Left lung (tissue), 10 donors: ENCODE data around the gene PHF2. TPM values are rescaled to one million over a fixed set of nuclear protein-coding genes. Genes with fewer than 3 reads are reported as not detected.

Experiments
- ATAC-seq: fragments of 200-7000 bp; cut with Tn5 transposase; one replicate; pipeline ENCODE4 v1.9.1; 2020; ENCODE audit warnings: moderate library complexity
- DNase-seq, 4 donors: peaks; one replicate each; pipeline ENCODE4 v3.0.0-alpha.2; 2013 to 2020
- H3K27ac ChIP-seq, 2 donors: fragments of 200-600 bp; sonication (generic) in 1 of 2; one replicate each; pipeline versions ENCODE4 v1.5.0 to v1.8.0; 2020 to 2021
- H3K27me3 ChIP-seq, 2 donors: fragments of 200-600 bp; sonication (generic) in 1 of 2; one replicate each; pipeline versions ENCODE4 v1.5.0 to v1.8.0; 2020 to 2021
- H3K36me3 ChIP-seq, 2 donors: fragments of 200-600 bp; sonication (generic) in 1 of 2; one replicate each; pipeline versions ENCODE4 v1.5.0 to v1.8.0; 2020 to 2021
- H3K4me1 ChIP-seq, 2 donors: fragments of 200-600 bp; one replicate each; pipeline ENCODE4 v1.8.0; 2021
- H3K4me3 ChIP-seq, 2 donors: fragments of 200-600 bp; sonication (generic) in 1 of 2; one replicate each; pipeline versions ENCODE4 v1.5.0 to v1.8.0; 2020 to 2021; ENCODE audit warnings: mild to moderate bottlenecking in 1 of 2
- H3K9me3 ChIP-seq, 2 donors: fragments of 200-600 bp; sonication (generic) in 1 of 2; one replicate each; pipeline versions ENCODE4 v1.5.0 to v1.8.0; 2020 to 2021
- intact Hi-C, 2 donors: fragments of 100-400 bp; cut with DNase I; formaldehyde crosslinking; loops; one replicate each; pipeline versions ENCODE4 v1.11.2 to v1.14.2; 2022
- polyA plus RNA-seq, 6 donors: library from polyadenylated mRNA; unstranded; fragments of 120-200 nt; gene quantifications; one replicate each; pipeline ENCODE4 v1.2.1, GENCODE V29; 2013; ENCODE audit not compliant: insufficient read length in 6 of 6
- total RNA-seq, 2 donors: library from RNA; stranded (reverse); fragmentation: NEBNext Ultra II Directional; extraction: Animal tissue kit (Norgen Biotek cat#: 25700); gene quantifications; one replicate each; pipeline ENCODE4 v1.2.1, GENCODE V29; 2021
- TF ChIP-seq, protein P1 (sequence below), 2 donors: fragments of 200-600 bp; sonication (generic) in 1 of 2; IDR thresholded peaks; one replicate each; pipeline versions ENCODE4 v1.5.0 to v1.8.0; 2021; ENCODE audit warnings: antibody characterized with exemption in 2 of 2
- donor health status: DM: no; HTN: yes; CAD: no.
- donor health status: DM: no; HTN: no; CAD: no.

The PHF2 gene
- total and polyA plus RNA-seq, 8 donors = 29.1 to 53.7 (median 42.3) TPM

DNA sequence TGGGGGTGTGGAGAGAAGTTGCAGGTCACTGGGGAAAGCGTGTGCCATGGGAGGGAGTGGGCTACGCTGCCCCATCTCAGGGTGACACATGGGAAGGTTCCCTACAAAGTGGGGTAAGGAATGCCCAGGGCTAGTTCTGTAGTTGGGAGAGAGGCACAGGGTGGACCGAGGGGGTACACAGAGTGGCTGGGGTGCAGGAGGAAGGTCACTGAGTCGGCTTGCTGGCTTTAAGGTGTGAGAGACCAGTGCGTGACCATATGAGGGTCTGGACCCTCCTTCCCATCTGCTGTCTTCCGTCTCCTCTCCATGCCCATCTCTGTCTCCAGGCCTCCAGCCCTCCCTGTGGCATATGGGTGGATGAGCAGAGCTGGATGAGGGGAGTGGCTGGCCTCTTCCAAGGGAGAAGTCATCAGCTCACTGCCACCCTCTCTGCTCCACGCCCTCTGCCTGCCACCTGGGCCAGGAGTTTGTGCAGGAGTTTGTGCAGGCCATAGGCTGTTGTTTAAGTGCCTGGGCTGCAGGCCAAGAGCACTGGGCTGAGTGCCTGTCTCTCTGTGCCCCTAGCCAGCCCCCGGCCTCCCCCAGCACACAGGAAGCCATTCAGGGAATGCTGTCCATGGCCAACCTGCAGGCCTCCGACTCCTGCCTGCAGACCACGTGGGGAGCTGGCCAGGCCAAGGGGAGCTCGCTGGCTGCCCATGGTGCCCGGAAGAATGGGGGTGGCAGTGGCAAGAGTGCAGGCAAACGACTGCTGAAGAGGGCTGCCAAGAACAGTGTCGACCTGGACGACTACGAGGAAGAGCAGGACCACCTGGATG, 96.8 kb downstream of the PHF2 start:
- DNase-seq = peak in 3 of 4 donors; percentile 22 to 71 (median 26)
- H3K27me3 ChIP-seq = no peaks in the 10 kb centered on the region
- peaks cover 0 to 70% of the 10 kb centered on the region in 2 donors for H3K36me3 ChIP-seq
- peak; percentile 8 for ATAC-seq
- intact Hi-C loops = no loop called here
- H3K27ac ChIP-seq = no peak overlapping the region
- no peaks in the 10 kb centered on the region for H3K4me1 ChIP-seq
- no peak overlapping the region for H3K4me3 ChIP-seq
- H3K9me3 ChIP-seq = no peaks in the 10 kb centered on the region
- TF ChIP-seq, protein P1, sequence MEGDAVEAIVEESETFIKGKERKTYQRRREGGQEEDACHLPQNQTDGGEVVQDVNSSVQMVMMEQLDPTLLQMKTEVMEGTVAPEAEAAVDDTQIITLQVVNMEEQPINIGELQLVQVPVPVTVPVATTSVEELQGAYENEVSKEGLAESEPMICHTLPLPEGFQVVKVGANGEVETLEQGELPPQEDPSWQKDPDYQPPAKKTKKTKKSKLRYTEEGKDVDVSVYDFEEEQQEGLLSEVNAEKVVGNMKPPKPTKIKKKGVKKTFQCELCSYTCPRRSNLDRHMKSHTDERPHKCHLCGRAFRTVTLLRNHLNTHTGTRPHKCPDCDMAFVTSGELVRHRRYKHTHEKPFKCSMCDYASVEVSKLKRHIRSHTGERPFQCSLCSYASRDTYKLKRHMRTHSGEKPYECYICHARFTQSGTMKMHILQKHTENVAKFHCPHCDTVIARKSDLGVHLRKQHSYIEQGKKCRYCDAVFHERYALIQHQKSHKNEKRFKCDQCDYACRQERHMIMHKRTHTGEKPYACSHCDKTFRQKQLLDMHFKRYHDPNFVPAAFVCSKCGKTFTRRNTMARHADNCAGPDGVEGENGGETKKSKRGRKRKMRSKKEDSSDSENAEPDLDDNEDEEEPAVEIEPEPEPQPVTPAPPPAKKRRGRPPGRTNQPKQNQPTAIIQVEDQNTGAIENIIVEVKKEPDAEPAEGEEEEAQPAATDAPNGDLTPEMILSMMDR (IDR thresholded peaks at IDR 0.05) = no peak

DNA sequence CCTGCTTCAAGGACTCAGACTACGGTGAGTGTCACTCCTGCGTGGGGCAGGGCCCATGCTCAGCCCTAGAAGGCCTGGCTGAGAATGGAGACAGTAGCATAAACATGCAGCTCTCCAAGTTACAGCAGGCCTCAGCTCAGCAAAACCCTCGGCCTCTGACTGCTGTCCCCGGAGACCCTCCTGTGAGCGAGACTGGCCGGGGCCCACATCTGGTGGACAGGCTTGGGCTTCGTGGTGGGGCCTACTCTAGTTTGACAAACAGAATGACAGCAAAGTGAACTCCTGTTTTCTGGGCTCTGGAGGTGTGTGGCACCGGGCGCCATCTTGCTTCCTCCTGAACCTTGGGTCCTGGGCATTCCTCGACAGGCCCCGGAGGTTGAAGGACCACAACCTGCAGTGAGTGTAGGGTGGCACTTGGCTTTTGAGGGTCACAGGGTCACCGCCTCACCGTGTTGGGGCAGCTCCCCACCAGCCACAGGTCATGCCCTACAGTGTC, 97.5 kb downstream of the PHF2 start:
- TF ChIP-seq, protein P1 (IDR thresholded peaks at IDR 0.05) = no peak
- no peaks in the 10 kb centered on the region for H3K27me3 ChIP-seq
- ATAC-seq (no peak), DNase-seq (peak in 2 of 4 donors; percentile 25 to 55)
- H3K9me3 ChIP-seq = no peaks in the 10 kb centered on the region
- no peak overlapping the region for H3K27ac ChIP-seq
- peaks cover 0 to 70% of the 10 kb centered on the region in 2 donors for H3K36me3 ChIP-seq
- no peak overlapping the region for H3K4me3 ChIP-seq
- intact Hi-C loops = no loop called here
- H3K4me1 ChIP-seq = no peaks in the 10 kb centered on the region

DNA sequence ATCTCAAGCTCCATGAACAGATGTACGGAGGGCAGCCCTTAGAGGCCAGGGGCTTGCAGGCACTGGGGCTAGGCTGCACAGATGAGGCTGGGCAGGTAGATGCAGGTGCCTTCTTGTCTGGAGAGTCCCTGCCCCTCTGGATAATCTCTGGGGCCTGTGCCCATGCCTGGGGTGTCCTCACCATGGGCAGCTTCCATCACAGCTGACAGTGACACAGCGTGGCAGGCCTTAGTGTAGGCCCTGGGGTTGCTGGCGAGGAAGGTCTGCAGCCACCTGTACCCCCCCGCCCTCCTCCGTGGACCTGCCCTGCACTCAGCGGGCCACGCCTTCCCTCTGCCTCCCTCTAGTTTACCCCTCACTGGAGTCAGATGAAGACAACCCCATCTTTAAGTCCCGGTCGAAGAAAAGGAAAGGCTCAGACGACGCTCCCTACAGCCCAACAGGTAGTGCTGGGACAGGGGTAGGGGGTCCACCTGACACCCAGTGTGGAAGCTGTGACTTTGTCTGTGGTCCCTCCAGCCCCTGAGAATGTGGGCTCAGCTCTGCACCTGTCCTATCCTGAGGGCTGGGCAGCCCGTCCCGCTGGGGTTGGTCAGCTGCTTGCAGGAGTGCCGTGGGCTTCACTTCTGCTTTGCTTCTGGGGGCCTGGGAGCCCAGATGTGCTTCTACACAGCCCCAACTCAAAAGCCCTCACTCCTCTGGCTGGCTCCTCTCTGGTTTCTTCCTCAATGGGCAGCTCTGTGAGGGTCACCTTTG, 98.4 kb downstream of the PHF2 start:
- ATAC-seq (no peak), DNase-seq (peak in 2 of 4 donors; percentile 18 to 49)
- Histone ChIP-seq H3K27me3 (no peaks in the 10 kb centered on the region), H3K9me3 (no peaks in the 10 kb centered on the region), H3K4me1 (no peaks in the 10 kb centered on the region), H3K36me3 (peaks cover 0 to 70% of the 10 kb centered on the region in 2 donors), H3K27ac (no peak overlapping the region), H3K4me3 (no peak overlapping the region)
- intact Hi-C loops = no loop called here
- TF ChIP-seq, protein P1 (IDR thresholded peaks at IDR 0.05) = no peak

DNA sequence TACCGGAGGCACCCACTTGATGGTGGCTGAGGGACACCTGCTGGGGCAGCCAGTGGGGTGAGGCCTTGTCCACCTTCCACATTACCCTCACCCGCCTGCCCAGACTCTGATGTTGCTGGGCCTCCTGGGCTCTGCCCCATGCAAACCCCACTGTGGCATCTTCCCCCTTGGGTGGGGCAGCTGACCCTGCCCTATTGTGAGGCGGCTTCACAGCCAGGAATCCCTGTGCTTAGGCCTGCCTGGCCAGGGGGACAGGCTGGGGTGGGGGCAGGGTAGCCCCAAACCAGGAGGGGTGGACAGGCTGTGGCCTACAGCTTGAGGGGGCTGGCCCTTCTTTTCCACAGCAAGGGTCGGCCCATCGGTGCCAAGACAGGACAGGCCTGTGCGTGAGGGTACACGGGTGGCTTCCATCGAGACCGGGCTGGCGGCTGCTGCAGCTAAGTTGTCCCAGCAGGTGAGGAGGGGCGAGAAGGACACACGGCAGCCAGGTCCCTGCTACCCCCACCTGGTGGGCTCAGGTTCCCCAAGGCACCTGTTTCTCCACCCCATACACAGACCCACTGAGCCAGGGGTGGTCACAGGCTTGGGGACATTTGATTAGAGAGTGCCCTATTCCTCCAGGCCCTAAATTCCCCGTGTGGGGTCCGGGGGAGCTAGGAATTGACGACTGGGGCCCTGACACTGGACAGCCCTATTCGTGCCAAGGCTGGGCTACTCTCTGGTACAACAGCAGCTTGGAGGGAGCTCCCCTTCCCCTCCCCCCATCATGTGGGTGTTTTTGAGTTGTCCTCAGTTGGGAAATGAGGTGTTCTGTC, 99.2 kb downstream of the PHF2 start:
- no peak overlapping the region for H3K4me3 ChIP-seq
- H3K9me3 ChIP-seq = no peaks in the 10 kb centered on the region
- TF ChIP-seq, protein P1 (IDR thresholded peaks at IDR 0.05) = no peak
- no peaks in the 10 kb centered on the region for H3K4me1 ChIP-seq
- peaks cover 0 to 70% of the 10 kb centered on the region in 2 donors for H3K36me3 ChIP-seq
- H3K27me3 ChIP-seq = no peaks in the 10 kb centered on the region
- intact Hi-C loops = no loop called here
- DNase-seq (peak in 2 of 4 donors; percentile 25 to 74), ATAC-seq (no peak)
- H3K27ac ChIP-seq = no peak overlapping the region
